IPS-18c (cell line): Measurements from ENCODE around the gene WDFY4.

Experiments
- H3K4me3 ChIP-seq: 2 replicates; pipeline ENCODE4 v1.7.0; 2013; ENCODE audit warnings: low read depth, mild to moderate bottlenecking, low read length, moderate library complexity; ENCODE audit not compliant: insufficient read depth
- H3K9me3 ChIP-seq: one replicate; pipeline ENCODE4 v1.6.1; 2013; ENCODE audit warnings: mild to moderate bottlenecking, low read length, moderate library complexity; ENCODE audit not compliant: control insufficient read depth, insufficient read depth

The WDFY4 gene

GRCh38 chr10:49029666-49030065 is 345.0 kb downstream of the WDFY4 start:
- no peak overlapping the region for H3K4me3 ChIP-seq
- H3K9me3 ChIP-seq = no peaks in the 10 kb centered on the region
